WTC11 (cell line): ENCODE data around the gene EEF1AKMT1.

Source experiments
- ARID4B ChIP-seq: sonication (generic); formaldehyde crosslinking; IDR thresholded peaks from 2 replicates; pipeline ENCODE4 v1.8.0; 2023; ENCODE audit warnings: missing genetic modification reagents, mild to moderate bottlenecking, borderline replicate concordance
- ATF1 ChIP-seq: sonication (generic); formaldehyde crosslinking; IDR thresholded peaks from 2 replicates; pipeline ENCODE4 v1.8.1; 2023; ENCODE audit warnings: mild to moderate bottlenecking, moderate library complexity, missing genetic modification reagents
- CTCF ChIP-seq: fragments of 200-600 bp; IDR thresholded peaks from 2 replicates; pipeline ENCODE4 v1.8.0; 2022; ENCODE audit warnings: antibody characterized with exemption
- MAX ChIP-seq: sonication (generic); formaldehyde crosslinking; IDR thresholded peaks from 2 replicates; pipeline ENCODE4 v1.8.0; 2022; ENCODE audit warnings: mild to moderate bottlenecking, missing genetic modification reagents
- NR2C2 ChIP-seq: sonication (generic); formaldehyde crosslinking; IDR thresholded peaks from 2 replicates; pipeline ENCODE4 v1.8.0; 2022; ENCODE audit warnings: mild to moderate bottlenecking, missing genetic modification reagents
- SP1 ChIP-seq: sonication (generic); formaldehyde crosslinking; conservative IDR thresholded peaks from 2 replicates; pipeline ENCODE4 v1.8.1; 2022; ENCODE audit warnings: missing genetic modification reagents

GRCh38 chr13:20788312-20788711 is 14.6 kb upstream of the EEF1AKMT1 start:
- TF ChIP-seq CTCF (no peak), ARID4B (no peak), SP1 (CRISPR knock-in tag) (no peak), NR2C2 (no peak), MAX (CRISPR knock-in tag) (no peak), ATF1 (CRISPR knock-in tag) (no peak)
